GM19438 (cell line): ENCODE measurements around the gene TMEM92.
"Not testable (repeated sequence)": the region's sequence is repeated elsewhere in the genome, so short reads cannot be mapped to it uniquely, and the experiment has no call there.

Experiments used
- ATAC-seq: cut with Tn5 transposase; IDR thresholded peaks from one replicate; pipeline ENCODE4 v1.9.1; 2021; ENCODE audit warnings: low read depth; ENCODE audit not compliant: unreplicated experiment

The TMEM92 gene

GRCh38 chr17:50292465-50292864 lies 18.2 kb downstream of the TMEM92 start:
- ATAC-seq, result no peak

GRCh38 chr17:50295021-50295420 lies 20.8 kb downstream of the TMEM92 start:
- ATAC-seq, result no peak

GRCh38 chr17:50297407-50297865 lies 23.2 kb downstream of the TMEM92 start:
- no peak for ATAC-seq

DNA sequence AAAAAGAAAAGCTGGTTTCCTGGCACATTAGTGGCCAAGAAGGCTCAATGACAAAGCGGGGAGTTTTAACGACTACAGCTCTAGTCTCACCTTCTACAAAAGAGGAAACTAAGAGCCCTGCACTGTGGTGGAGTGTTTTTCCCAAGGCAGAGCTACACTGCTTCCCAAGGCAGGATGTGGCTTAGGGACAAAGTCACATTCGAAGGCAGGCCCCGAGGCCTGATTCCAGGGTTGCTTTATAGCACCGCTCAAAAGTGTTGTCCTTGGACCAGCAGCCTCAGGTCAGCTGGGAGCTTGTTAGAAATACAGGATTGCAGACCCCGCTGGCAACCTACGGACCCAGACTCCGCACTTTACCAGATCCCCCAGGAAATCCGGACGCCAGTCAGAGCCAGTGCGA lies 23.8 kb downstream of the TMEM92 start:
- ATAC-seq, result no peak

- ATAC-seq, result no peak
These were observed 25.5 kb downstream of the TMEM92 start for GRCh38 chr17:50299776-50300175.

DNA sequence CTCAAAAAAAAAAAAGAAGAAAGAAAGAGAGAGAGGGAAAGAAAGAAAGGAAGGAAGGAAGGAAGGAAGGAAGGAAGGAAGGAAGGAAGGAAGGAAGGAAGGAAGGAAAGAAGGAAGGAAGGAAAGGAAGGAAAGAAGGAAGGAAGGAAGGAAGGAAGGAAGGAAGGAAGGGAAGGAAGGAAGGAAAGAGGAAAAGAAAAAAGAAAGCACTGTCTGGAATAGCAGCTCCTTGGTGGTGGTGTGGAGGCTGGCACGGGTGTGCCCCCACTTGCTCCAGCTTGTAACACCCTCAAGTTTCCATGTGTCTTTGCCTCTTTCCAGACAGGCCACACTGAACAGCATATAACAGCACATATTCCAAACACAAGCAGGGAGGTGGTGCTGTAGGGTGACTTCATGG lies 26.6 kb downstream of the TMEM92 start:
- ATAC-seq, result not testable (repeated sequence)

GRCh38 chr17:50301891-50302584 lies 27.8 kb downstream of the TMEM92 start:
- ATAC-seq, result no peak

GRCh38 chr17:50303051-50303450 lies 28.8 kb downstream of the TMEM92 start:
- no peak for ATAC-seq

- ATAC-seq, result no peak
These were observed 29.3 kb downstream of the TMEM92 start for GRCh38 chr17:50303596-50303995.

GRCh38 chr17:50304781-50305404 lies 30.6 kb downstream of the TMEM92 start:
- no peak for ATAC-seq

- no peak for ATAC-seq
These were observed 33.4 kb downstream of the TMEM92 start for GRCh38 chr17:50307654-50308053.

DNA sequence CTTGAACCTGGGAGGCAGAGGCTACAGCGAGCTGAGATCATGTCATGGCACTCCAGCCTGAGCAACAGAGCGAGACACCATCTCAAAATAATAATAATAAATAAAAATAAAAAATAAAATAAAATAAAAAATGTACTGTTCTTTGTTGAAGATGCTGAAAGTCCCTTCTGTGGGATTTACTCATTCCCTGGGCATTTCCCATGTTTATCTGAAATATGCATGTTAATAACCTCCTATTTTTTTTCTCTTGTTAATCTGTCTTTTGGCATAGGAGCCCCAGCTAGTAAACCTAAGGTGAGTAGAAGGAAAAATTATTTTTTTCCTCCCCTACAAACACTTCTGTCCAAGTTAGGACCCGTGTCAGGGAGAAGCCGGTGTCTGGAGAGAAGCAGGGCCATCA lies 34.4 kb downstream of the TMEM92 start:
- no peak for ATAC-seq

DNA sequence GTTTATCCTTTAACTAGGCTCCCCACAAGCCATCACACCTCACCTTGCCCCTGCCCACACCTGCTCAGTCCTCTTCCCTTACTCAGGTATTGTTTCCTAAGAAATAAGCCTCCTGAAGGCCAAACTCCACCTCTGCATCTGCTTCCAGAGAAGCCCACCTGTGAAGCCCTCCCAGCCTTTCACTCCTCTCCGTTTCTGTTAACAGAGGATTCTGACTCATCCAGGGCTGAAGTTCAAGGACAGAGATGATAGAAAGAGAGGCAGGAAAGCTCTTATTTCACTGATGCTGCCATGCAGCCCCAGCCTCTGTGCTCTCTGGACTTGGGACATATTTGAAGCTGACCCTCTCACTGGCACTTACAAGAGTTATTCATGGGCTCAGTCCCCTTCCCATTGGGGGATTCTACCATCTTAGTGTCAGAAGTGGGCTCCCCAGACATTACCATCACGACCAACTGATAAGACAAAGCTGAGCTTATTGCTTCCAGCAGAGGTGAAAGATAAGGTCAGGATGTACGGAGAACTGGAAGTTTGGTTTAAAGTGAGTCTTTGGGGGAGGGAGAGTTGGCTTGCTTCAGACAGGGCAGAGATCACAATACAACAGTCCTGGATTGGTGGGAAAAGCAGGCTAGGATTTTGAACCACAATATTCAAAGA lies 36.3 kb downstream of the TMEM92 start:
- ATAC-seq, result no peak

GRCh38 chr17:50311112-50311460 lies 36.8 kb downstream of the TMEM92 start:
- no peak for ATAC-seq

DNA sequence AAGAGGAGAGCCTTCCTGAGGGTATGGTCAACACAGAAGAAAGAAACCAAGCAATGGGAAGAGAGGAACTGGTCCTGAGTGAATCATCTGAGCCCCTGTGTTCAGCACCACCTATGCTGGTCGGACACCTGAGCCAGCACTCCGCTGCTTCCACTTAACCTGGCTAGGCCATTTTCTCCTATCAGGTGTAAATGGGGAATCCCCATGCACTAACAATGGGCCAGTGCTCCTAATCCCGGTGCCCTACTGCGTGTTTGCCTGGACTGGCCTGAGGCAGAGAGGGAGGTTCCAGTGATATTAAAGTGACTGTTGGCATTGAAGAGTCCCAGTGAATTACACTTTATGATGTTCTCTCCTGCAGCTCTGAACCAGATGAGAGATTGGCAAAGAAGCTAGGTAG lies 37.2 kb downstream of the TMEM92 start:
- ATAC-seq, result no peak

DNA sequence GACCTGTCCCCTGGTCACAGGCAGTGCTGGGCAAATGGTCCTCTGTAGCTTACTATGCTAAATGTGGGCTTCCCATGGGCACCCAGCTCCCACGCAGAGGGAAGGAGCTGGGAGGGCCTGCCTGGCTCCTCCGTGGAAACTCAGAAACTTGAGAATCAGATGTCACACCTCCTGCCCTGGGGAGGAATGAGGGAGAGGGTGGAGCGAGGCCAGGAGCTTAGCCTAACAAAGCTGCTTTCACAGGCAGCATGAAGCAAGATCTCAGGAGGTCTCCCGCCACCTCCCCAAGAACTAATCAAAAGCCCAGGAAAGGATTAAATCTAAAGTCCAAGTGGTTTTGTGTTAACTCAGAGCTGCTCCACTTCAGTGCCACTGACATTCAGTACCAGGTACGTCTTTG lies 38.0 kb downstream of the TMEM92 start:
- ATAC-seq, result no peak

DNA sequence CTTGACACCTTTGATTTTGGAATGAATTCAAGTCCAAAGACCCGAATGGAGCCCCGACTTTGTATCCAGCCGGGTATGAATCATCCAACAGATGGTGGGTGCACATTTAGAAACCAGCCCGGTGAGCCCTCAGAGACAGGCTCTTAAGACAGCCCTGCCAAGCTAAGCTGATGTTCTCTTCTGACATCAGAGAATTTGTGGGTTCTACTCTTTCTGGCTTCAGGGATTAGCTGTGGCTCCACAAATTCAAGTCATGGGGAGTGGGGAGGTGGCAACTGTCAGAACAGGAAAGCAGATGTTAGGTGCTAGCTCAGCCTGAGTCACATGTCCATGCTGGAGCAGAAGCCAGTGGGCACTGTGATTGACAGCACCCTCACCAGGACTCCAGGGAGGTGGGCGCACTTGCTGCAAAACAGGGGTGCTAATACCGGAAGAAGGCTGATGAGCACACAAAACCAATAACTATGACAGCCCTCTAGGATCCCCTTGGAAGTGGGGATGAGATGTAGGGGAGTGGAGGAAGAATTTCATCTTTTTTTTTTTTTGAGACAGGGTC lies 40.3 kb downstream of the TMEM92 start:
- no peak for ATAC-seq

- ATAC-seq, result no peak
These were observed 41.8 kb downstream of the TMEM92 start for GRCh38 chr17:50316016-50316587.

DNA sequence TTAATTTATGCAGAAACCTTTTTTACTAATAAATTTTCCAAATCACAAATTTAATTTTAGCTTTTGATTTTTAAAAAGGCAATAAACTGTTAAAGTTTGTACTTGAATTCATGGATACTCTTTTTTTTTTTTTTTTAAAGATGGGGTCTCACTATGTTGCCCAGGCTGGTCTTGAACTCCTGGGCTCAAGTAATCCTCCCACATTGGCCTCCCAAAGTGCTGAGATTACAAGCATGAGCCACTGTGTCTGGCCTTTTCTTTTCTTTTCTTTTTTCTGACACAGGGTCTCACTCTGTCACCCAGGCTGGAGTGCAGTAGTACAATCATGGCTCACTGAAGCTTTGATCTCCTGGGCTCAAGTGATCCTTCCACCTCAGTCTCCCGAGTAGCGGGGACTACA lies 42.4 kb downstream of the TMEM92 start:
- ATAC-seq, result not testable (repeated sequence)

DNA sequence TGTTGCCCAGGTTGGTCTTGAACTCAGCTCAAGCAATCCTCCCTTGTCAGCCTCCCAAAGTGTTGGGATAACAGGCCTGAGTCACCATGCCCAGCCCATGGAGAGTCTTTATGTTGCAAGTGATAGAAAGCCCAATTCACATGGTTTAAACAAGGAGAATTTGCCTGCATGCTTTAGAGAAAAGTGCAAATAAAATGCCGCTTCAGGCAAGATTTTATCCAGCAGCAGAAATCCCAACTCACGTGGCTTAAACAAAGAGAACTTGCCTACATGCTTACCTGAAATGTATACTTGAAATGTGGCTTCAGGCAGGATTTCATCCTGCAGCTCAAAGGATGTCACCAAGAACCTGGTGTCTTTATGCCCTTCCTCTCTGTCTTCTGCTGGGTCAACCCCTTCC lies 42.9 kb downstream of the TMEM92 start:
- ATAC-seq, result no peak
